IMR-90 (cell line): ENCODE data around the gene AUTS2. TPM values are rescaled to one million over a fixed set of nuclear protein-coding genes. Genes with fewer than 3 reads are reported as not detected.

Source experiments
- ATAC-seq: fragments of 200-7000 bp; cut with Tn5 transposase; 2 replicates; pipeline ENCODE4 v1.9.1; 2020; ENCODE audit warnings: low read depth, mild to moderate bottlenecking, moderate library complexity
- BruUV-seq: library from RNA; stranded (reverse); fragments of 400-500 nt; replicated peaks from 2 replicates; lab custom pipeline; 2021; lab: Mats Ljungman, UMichigan
- CTCF ChIA-PET: fragments of 300-600 bp; formaldehyde crosslinking; extraction: SDS; loops from one replicate; lab custom pipeline; 2021; ENCODE audit warnings: antibody characterized with exemption; lab: Yijun Ruan, JAX
- POLR2A ChIA-PET: fragments of 300-600 bp; sonication (Branson Sonifier 250); formaldehyde crosslinking; loops from one replicate; lab custom pipeline; 2022; ENCODE audit warnings: antibody characterized with exemption; ENCODE audit not compliant: unreplicated experiment; lab: Charles Lee
- DNase-seq: peaks from one replicate; pipeline ENCODE4 v3.0.0; 2013
- H2AFZ ChIP-seq: replicated peaks from 2 replicates; pipeline ENCODE3; 2013; ENCODE audit warnings: low read length, mild to moderate bottlenecking; ENCODE audit not compliant: poor library complexity
- H2AK5ac ChIP-seq: 2 replicates; pipeline ENCODE4 v1.6.1; 2013; ENCODE audit warnings: low read depth, low read length, inconsistent platforms
- H2AK9ac ChIP-seq: replicated peaks from 2 replicates; pipeline ENCODE3; 2013; ENCODE audit warnings: mild to moderate bottlenecking, low read depth, low read length, moderate library complexity; ENCODE audit not compliant: poor library complexity
- H2BK120ac ChIP-seq: 2 replicates; pipeline ENCODE4 v1.6.1; 2013; ENCODE audit warnings: low read depth, low read length, inconsistent platforms
- H2BK15ac ChIP-seq: 3 replicates; pipeline ENCODE4 v1.6.1; 2013; ENCODE audit warnings: low read depth, low read length, inconsistent platforms
- H2BK20ac ChIP-seq: 2 replicates; pipeline ENCODE4 v1.6.1; 2013; ENCODE audit warnings: low read depth, mild to moderate bottlenecking, inconsistent platforms, low read length, moderate library complexity
- H2BK5ac ChIP-seq: 2 replicates; pipeline ENCODE4 v1.6.1; 2013; ENCODE audit warnings: mild to moderate bottlenecking, low read depth, low read length, inconsistent platforms; ENCODE audit not compliant: poor library complexity, severe bottlenecking
- H3K14ac ChIP-seq: replicated peaks from 2 replicates; pipeline ENCODE4 v1.6.1; 2013; ENCODE audit warnings: low read depth, low read length, inconsistent platforms
- H3K18ac ChIP-seq: 2 replicates; pipeline ENCODE4 v1.6.1; 2013; ENCODE audit warnings: low read depth, low read length, control low read depth
- H3K23ac ChIP-seq: 2 replicates; pipeline ENCODE4 v1.6.1; 2013; ENCODE audit warnings: low read depth, low read length, inconsistent platforms
- H3K27ac ChIP-seq: 2 replicates; pipeline ENCODE4 v1.5.1; 2013; ENCODE audit warnings: mild to moderate bottlenecking, control low read depth, low read length; ENCODE audit not compliant: insufficient read depth
- H3K27me3 ChIP-seq: 2 replicates; pipeline ENCODE4 v1.6.1; 2013; ENCODE audit warnings: low read length; ENCODE audit not compliant: control insufficient read depth, insufficient read depth
- H3K36me3 ChIP-seq: 2 replicates; pipeline ENCODE4 v1.6.1; 2013; ENCODE audit warnings: low read length, mixed read lengths; ENCODE audit not compliant: control insufficient read depth, insufficient read depth
- H3K4ac ChIP-seq: 2 replicates; pipeline ENCODE4 v1.6.1; 2013; ENCODE audit warnings: low read depth, low read length, inconsistent platforms
- H3K4me1 ChIP-seq: 2 replicates; pipeline ENCODE4 v1.6.1; 2013; ENCODE audit warnings: low read length, mixed read lengths; ENCODE audit not compliant: control insufficient read depth, insufficient read depth
- H3K4me2 ChIP-seq: 2 replicates; pipeline ENCODE4 v1.6.1; 2013; ENCODE audit warnings: low read depth, mild to moderate bottlenecking, control low read depth, low read length, moderate library complexity
- H3K4me3 ChIP-seq: 2 replicates; pipeline ENCODE4 v1.5.1; 2013; ENCODE audit warnings: low read depth, mild to moderate bottlenecking, control low read depth, low read length, moderate library complexity; ENCODE audit not compliant: insufficient read depth
- H3K56ac ChIP-seq: 2 replicates; pipeline ENCODE4 v1.6.1; 2013; ENCODE audit warnings: low read length, inconsistent platforms; ENCODE audit not compliant: insufficient read depth; ENCODE audit errors: extremely low read depth
- H3K79me1 ChIP-seq, 2 experiments: 2 replicates each; pipeline ENCODE4 v1.6.1; 2013; ENCODE audit warnings: low read length in 2 of 2, inconsistent platforms in 1 of 2, low read depth in 1 of 2
- H3K9ac ChIP-seq: 2 replicates; pipeline ENCODE4 v1.6.1; 2013; ENCODE audit warnings: low read depth, low read length, control low read depth
- H3K9me1 ChIP-seq: 2 replicates; pipeline ENCODE4 v1.6.1; 2013; ENCODE audit warnings: low read length, inconsistent platforms; ENCODE audit not compliant: insufficient read depth
- H3K9me3 ChIP-seq: 2 replicates; pipeline ENCODE4 v1.6.1; 2013; ENCODE audit warnings: low read length; ENCODE audit not compliant: control insufficient read depth, insufficient read depth
- H4K20me1 ChIP-seq: 2 replicates; pipeline ENCODE4 v1.6.1; 2013; ENCODE audit warnings: low read length, inconsistent platforms; ENCODE audit not compliant: insufficient read depth
- H4K5ac ChIP-seq: 2 replicates; pipeline ENCODE4 v1.6.1; 2013; ENCODE audit warnings: mild to moderate bottlenecking, low read depth, low read length, control low read depth
- H4K8ac ChIP-seq, 2 experiments: 2 replicates each; pipeline ENCODE4 v1.6.1; 2013; ENCODE audit warnings: low read depth in 2 of 2, low read length in 2 of 2, control low read depth in 1 of 2, inconsistent platforms in 1 of 2
- H4K91ac ChIP-seq: 2 replicates; pipeline ENCODE4 v1.6.1; 2013; ENCODE audit warnings: low read depth, low read length, inconsistent platforms; ENCODE audit not compliant: insufficient read depth
- CEBPB ChIP-seq: IDR thresholded peaks from 2 replicates; pipeline ENCODE4 v1.6.1; 2012; ENCODE audit warnings: low read depth, low read length, improper control_type of control experiment
- CHD1 ChIP-seq: IDR thresholded peaks from 2 replicates; pipeline ENCODE4 v1.6.1; 2012; ENCODE audit warnings: low read depth, low read length, improper control_type of control experiment
- FOS ChIP-seq: fragments of 150-350 bp; IDR thresholded peaks from 2 replicates; pipeline ENCODE4 v1.6.1; 2016; ENCODE audit warnings: low read depth, low read length
- MAFK ChIP-seq: IDR thresholded peaks from 2 replicates; pipeline ENCODE4 v1.6.1; 2012; ENCODE audit warnings: low read depth, low read length, improper control_type of control experiment
- MAZ ChIP-seq: IDR thresholded peaks from 2 replicates; pipeline ENCODE4 v1.6.1; 2012; ENCODE audit warnings: low read depth, mild to moderate bottlenecking, low read length, improper control_type of control experiment, moderate library complexity, borderline replicate concordance
- NFE2L2 ChIP-seq: fragments of 150-350 bp; IDR thresholded peaks from 2 replicates; pipeline ENCODE4 v1.6.1; 2016; ENCODE audit warnings: low read depth, mild to moderate bottlenecking, low read length
- RAD21 ChIP-seq: IDR thresholded peaks from 2 replicates; pipeline ENCODE4 v1.6.1; 2012; ENCODE audit warnings: low read length, improper control_type of control experiment
- RCOR1 ChIP-seq: IDR thresholded peaks from 2 replicates; pipeline ENCODE4 v1.6.1; 2012; ENCODE audit warnings: mild to moderate bottlenecking, low read length, improper control_type of control experiment; ENCODE audit not compliant: insufficient replicate concordance
- RFX5 ChIP-seq: IDR thresholded peaks from 2 replicates; pipeline ENCODE4 v1.8.0; 2012; ENCODE audit warnings: low read depth, mild to moderate bottlenecking, low read length, moderate library complexity
- WGBS, 2 experiments: methylation state at CpG; one replicate each; pipeline versions ENCODE4 v1.1.5 to v1.1.7; 2013; ENCODE audit warnings: missing lambda C conversion rate in 2 of 2; ENCODE audit not compliant: insufficient read length in 1 of 2; ENCODE audit errors: extremely low coverage in 2 of 2; 5-methylcytosine and 5-hydroxymethylcytosine counted together
- dilution Hi-C: fragments of 300-500 bp; cut with HindIII; formaldehyde crosslinking; loops from one replicate; pipeline ENCODE4 v1.14.3; 2018; ENCODE audit warnings: low sequenced_read_pairs; ENCODE audit not compliant: unreplicated experiment
- in situ Hi-C: fragments of 300-500 bp; cut with MboI; formaldehyde crosslinking; loops from 3 replicates; pipeline ENCODE4 v1.14.3; 2019; ENCODE audit warnings: low sequenced_read_pairs, inconsistent platforms, mixed read lengths
- intact Hi-C: fragments of 100-400 bp; cut with micrococcal nuclease; formaldehyde crosslinking; loops from 2 replicates; pipeline ENCODE4 v1.10.0; 2022
- polyA plus RNA-seq, 3 experiments: library from polyadenylated mRNA; depleted of rRNA; stranded (reverse); fragments of >200 nt; gene quantifications; 2 replicates each; pipeline ENCODE4 v1.2.3, GENCODE V29; 2012; ENCODE audit warnings: low replicate concordance in 1 of 3
- total RNA-seq: library from RNA; depleted of rRNA; stranded (reverse); fragments of >200 nt; gene quantifications from 2 replicates; pipeline ENCODE4 v1.2.3, GENCODE V29; 2012
- TF ChIP-seq, protein P1 (sequence below): conservative IDR thresholded peaks from 2 replicates; pipeline ENCODE4 v1.5.1; 2012; ENCODE audit warnings: mild to moderate bottlenecking, low read depth, low read length, improper control_type of control experiment
- TF ChIP-seq, protein P2 (sequence below): fragments of 150-350 bp; IDR thresholded peaks from 2 replicates; pipeline ENCODE4 v1.6.1; 2017; ENCODE audit warnings: mild to moderate bottlenecking, antibody characterized with exemption, low read length, low read depth
- TF ChIP-seq, protein P3 (sequence below): fragments of 150-350 bp; IDR thresholded peaks from 2 replicates; pipeline ENCODE4 v1.6.1; 2016; ENCODE audit warnings: low read depth, mild to moderate bottlenecking, low read length, moderate library complexity, borderline replicate concordance

The AUTS2 gene
- total and polyA plus RNA-seq, 2 of the 4 experiments (the other 2 are of a cell fraction) = 0.90 to 3.0 TPM

DNA sequence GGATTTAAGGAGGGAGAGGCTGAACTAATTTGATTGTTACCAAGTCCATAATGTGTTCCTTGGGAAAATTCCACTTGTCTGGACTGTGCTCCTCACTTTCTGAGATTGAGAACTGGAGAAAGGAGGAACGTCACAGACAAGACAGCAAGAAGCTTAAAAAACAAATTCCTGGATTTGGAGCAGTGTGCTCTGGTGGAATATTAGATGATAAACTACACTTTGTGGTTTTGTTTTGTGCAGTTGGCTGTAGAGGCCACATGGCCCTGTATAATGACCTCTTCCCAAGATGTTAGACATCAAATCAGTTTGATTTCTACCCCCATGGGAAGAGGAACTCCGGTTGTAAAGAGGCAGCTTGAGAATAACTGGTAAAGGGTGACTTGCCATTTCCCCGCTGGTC is 1112.4 kb downstream of the AUTS2 start:
- POLR2A ChIA-PET = no interaction called here
- Histone ChIP-seq H3K23ac (no peak overlapping the region), H4K20me1 (peaks cover 9% of the 10 kb centered on the region; the same call in 1 of the 2 replicates), H3K9ac (no peak overlapping the region), H3K79me1 (peaks cover 4 to 16% of the 10 kb centered on the region in 2 experiments; a peak in 2 of 4 replicates), H3K56ac (no peak overlapping the region), H3K14ac (peak overlapping the region; percentile 27; the same call in 1 of the 2 replicates), H2AK9ac (no peak overlapping the region), H2AFZ (no peak overlapping the region), H2BK5ac (no peak overlapping the region), H4K5ac (no peak overlapping the region), H3K4me2 (no peak overlapping the region), H3K18ac (no peak overlapping the region), H3K27me3 (no peaks in the 10 kb centered on the region), H3K9me3 (peaks cover 2% of the 10 kb centered on the region; the same call in 1 of the 2 replicates), H3K4me1 (peaks cover 5% of the 10 kb centered on the region; the same call in 1 of the 2 replicates), H2AK5ac (no peak overlapping the region), H3K4me3 (no peak overlapping the region), H4K91ac (no peak overlapping the region), H2BK120ac (no peak overlapping the region), H4K8ac (no peak overlapping the region), H3K9me1 (0 out of 2 replicates have a peak, but pooled peaks cover 3% of the 10 kb centered on the region), H3K4ac (peak overlapping the region; percentile 10; the same call in 1 of the 2 replicates), H3K27ac (no peak overlapping the region), H2BK15ac (no peak overlapping the region), H2BK20ac (0 out of 2 replicates have a peak overlapping the region, but pooled peaks have one; percentile 20), H3K36me3 (no peaks in the 10 kb centered on the region)
- ATAC-seq (peak; percentile 15; the same call in 1 of the 2 replicates), DNase-seq (no peak)
- in situ Hi-C loops (no loop called here), dilution Hi-C loops (no loop called here), intact Hi-C loops (no loop called here)
- no peak for TF ChIP-seq NFE2L2
- TF ChIP-seq, protein P1, sequence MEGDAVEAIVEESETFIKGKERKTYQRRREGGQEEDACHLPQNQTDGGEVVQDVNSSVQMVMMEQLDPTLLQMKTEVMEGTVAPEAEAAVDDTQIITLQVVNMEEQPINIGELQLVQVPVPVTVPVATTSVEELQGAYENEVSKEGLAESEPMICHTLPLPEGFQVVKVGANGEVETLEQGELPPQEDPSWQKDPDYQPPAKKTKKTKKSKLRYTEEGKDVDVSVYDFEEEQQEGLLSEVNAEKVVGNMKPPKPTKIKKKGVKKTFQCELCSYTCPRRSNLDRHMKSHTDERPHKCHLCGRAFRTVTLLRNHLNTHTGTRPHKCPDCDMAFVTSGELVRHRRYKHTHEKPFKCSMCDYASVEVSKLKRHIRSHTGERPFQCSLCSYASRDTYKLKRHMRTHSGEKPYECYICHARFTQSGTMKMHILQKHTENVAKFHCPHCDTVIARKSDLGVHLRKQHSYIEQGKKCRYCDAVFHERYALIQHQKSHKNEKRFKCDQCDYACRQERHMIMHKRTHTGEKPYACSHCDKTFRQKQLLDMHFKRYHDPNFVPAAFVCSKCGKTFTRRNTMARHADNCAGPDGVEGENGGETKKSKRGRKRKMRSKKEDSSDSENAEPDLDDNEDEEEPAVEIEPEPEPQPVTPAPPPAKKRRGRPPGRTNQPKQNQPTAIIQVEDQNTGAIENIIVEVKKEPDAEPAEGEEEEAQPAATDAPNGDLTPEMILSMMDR = no peak
- TF ChIP-seq FOS = no peak
- TF ChIP-seq CEBPB = no peak
- no peak for TF ChIP-seq RCOR1
- no peak for TF ChIP-seq RAD21
- TF ChIP-seq MAFK = no peak
- TF ChIP-seq, protein P2, sequence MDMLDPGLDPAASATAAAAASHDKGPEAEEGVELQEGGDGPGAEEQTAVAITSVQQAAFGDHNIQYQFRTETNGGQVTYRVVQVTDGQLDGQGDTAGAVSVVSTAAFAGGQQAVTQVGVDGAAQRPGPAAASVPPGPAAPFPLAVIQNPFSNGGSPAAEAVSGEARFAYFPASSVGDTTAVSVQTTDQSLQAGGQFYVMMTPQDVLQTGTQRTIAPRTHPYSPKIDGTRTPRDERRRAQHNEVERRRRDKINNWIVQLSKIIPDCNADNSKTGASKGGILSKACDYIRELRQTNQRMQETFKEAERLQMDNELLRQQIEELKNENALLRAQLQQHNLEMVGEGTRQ = no peak
- TF ChIP-seq, protein P3, sequence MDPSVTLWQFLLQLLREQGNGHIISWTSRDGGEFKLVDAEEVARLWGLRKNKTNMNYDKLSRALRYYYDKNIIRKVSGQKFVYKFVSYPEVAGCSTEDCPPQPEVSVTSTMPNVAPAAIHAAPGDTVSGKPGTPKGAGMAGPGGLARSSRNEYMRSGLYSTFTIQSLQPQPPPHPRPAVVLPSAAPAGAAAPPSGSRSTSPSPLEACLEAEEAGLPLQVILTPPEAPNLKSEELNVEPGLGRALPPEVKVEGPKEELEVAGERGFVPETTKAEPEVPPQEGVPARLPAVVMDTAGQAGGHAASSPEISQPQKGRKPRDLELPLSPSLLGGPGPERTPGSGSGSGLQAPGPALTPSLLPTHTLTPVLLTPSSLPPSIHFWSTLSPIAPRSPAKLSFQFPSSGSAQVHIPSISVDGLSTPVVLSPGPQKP = no peak
- TF ChIP-seq RFX5 = no peak
- TF ChIP-seq MAZ = no peak
- TF ChIP-seq CHD1 = no peak
- no TSS peak for BruUV-seq
- CTCF ChIA-PET = interaction anchor here (0.5 to 1.1 kb wide), 4 partner anchors 11 to 704 kb away, joined by 3 to 5 read pairs (median 4); no protein-coding TSS in a partner anchor
- WGBS, 2 experiments = 100% methylated on average over 1 of the region's 3 CpGs; no CpG with 5 or more reads in 1 of the 2 experiments
